Upper lobe of right lung (tissue), 1 donor: ENCODE measurements around the gene CDC42SE2. TPM values are rescaled to one million over a fixed set of nuclear protein-coding genes. Genes with fewer than 3 reads are reported as not detected.

ENCODE experiments used
- ATAC-seq: fragments of 200-7000 bp; cut with Tn5 transposase; one replicate; pipeline ENCODE4 v1.9.1; 2020; ENCODE audit warnings: mild to moderate bottlenecking, moderate library complexity
- DNase-seq: peaks from one replicate; pipeline ENCODE4 v3.0.0-alpha.2; 2020
- H3K27ac ChIP-seq: fragments of 200-600 bp; one replicate; pipeline ENCODE4 v1.8.0; 2022
- H3K27me3 ChIP-seq: fragments of 200-600 bp; one replicate; pipeline ENCODE4 v1.8.0; 2022; ENCODE audit warnings: mild to moderate bottlenecking
- H3K36me3 ChIP-seq: fragments of 200-600 bp; one replicate; pipeline ENCODE4 v1.8.0; 2022
- H3K4me1 ChIP-seq: fragments of 200-600 bp; one replicate; pipeline ENCODE4 v1.8.0; 2022
- H3K4me3 ChIP-seq: fragments of 200-600 bp; one replicate; pipeline ENCODE4 v1.8.0; 2022; ENCODE audit warnings: mild to moderate bottlenecking
- H3K9me3 ChIP-seq: fragments of 200-600 bp; one replicate; pipeline ENCODE4 v1.8.0; 2022
- CTCF ChIP-seq: fragments of 200-600 bp; IDR thresholded peaks from one replicate; pipeline ENCODE4 v1.8.0; 2022; ENCODE audit warnings: antibody characterized with exemption
- intact Hi-C: fragments of 100-400 bp; cut with DNase I; formaldehyde crosslinking; loops from one replicate; pipeline ENCODE4 v1.11.0; 2022
- long read RNA-seq: library from polyadenylated mRNA; unstranded; transcript quantifications from one replicate; pipeline ENCODE4 v2.0.0, GENCODE V29; 2021
- total RNA-seq: library from RNA; stranded (reverse); fragmentation: NEBNext Ultra II Directional; extraction: Animal tissue kit (Norgen Biotek cat#: 25700); gene quantifications from one replicate; pipeline ENCODE4 v1.2.1, GENCODE V29; 2021
- donor health status: DM: no; HTN: yes; CAD: no; lungs with severe emphysema.

Gene CDC42SE2
- 37.0 TPM for total RNA-seq
- long read RNA-seq, transcript CDC42SE2-201 (6 exons, 3,591 nt) = major isoform, 8 of 60 reads
- long read RNA-seq, partial matches to known transcripts = 7 of 60 reads
- long read RNA-seq, other reads (novel, unspliced or antisense) = 44 of 60 reads

- intact Hi-C loops = no loop called here
- peak; percentile 99 for ATAC-seq
- no peaks in the 10 kb centered on the region for H3K27me3 ChIP-seq
- peak within 1 kb of the TSS; percentile 92 for H3K27ac ChIP-seq
- no peaks in the 10 kb centered on the region for H3K9me3 ChIP-seq
- H3K4me1 ChIP-seq = peaks cover 14% of the 10 kb centered on the region
- peak; percentile 93 for DNase-seq
- H3K4me3 ChIP-seq = peak within 1 kb of the TSS; percentile 92
- no peaks in the 10 kb centered on the region for H3K36me3 ChIP-seq
- no peak for TF ChIP-seq CTCF
These were observed at the start of gene CDC42SE2 for GRCh38 chr5:131263648-131264450. TSS of gene CDC42SE2 (plus strand) at chr5:131264053. CDS start at chr5:131359494, 95,441 bp downstream.

GRCh38 chr5:131214609-131215227 is 49.1 kb upstream of the CDC42SE2 start:
- DNase-seq = no peak

GRCh38 chr5:131217791-131218190 is 46.1 kb upstream of the CDC42SE2 start:
- intact Hi-C loops = no loop called here
- no peak for DNase-seq

More at GRCh38 chr5:131214609-131215227, 49.1 kb upstream of the CDC42SE2 start:
- no peak for ATAC-seq
- Histone ChIP-seq H3K36me3 (no peaks in the 10 kb centered on the region), H3K4me1 (peaks cover 4% of the 10 kb centered on the region), H3K4me3 (no peak overlapping the region), H3K27me3 (no peaks in the 10 kb centered on the region), H3K9me3 (no peaks in the 10 kb centered on the region), H3K27ac (no peak overlapping the region)
- intact Hi-C loops = no loop called here
- TF ChIP-seq CTCF = no peak

GRCh38 chr5:131218392-131218791 is 45.5 kb upstream of the CDC42SE2 start:
- intact Hi-C loops = no loop called here
- DNase-seq = no peak
- ATAC-seq = no peak
- H3K36me3 ChIP-seq = no peaks in the 10 kb centered on the region
- no peak overlapping the region for H3K27ac ChIP-seq
- H3K9me3 ChIP-seq = no peaks in the 10 kb centered on the region
- H3K4me1 ChIP-seq = no peaks in the 10 kb centered on the region
- no peak for TF ChIP-seq CTCF
- no peaks in the 10 kb centered on the region for H3K27me3 ChIP-seq
- H3K4me3 ChIP-seq = no peak overlapping the region

More at GRCh38 chr5:131217791-131218190, 46.1 kb upstream of the CDC42SE2 start:
- no peaks in the 10 kb centered on the region for H3K4me1 ChIP-seq
- no peak overlapping the region for H3K27ac ChIP-seq
- H3K27me3 ChIP-seq = no peaks in the 10 kb centered on the region
- H3K9me3 ChIP-seq = no peaks in the 10 kb centered on the region
- H3K36me3 ChIP-seq = no peaks in the 10 kb centered on the region
- TF ChIP-seq CTCF = no peak
- H3K4me3 ChIP-seq = no peak overlapping the region
- ATAC-seq = no peak

GRCh38 chr5:131220566-131220965 is 43.3 kb upstream of the CDC42SE2 start:
- no peak for TF ChIP-seq CTCF
- intact Hi-C loops = no loop called here
- Histone ChIP-seq H3K9me3 (no peaks in the 10 kb centered on the region), H3K4me3 (no peak overlapping the region), H3K36me3 (no peaks in the 10 kb centered on the region), H3K27me3 (no peaks in the 10 kb centered on the region), H3K4me1 (no peaks in the 10 kb centered on the region), H3K27ac (no peak overlapping the region)
- ATAC-seq (no peak), DNase-seq (no peak)
